GM18511 (cell line): ENCODE measurements around the gene MASP2.
"Not testable (repeated sequence)": the region's sequence is repeated elsewhere in the genome, so short reads cannot be mapped to it uniquely, and the experiment has no call there.

Experiments
- ATAC-seq: cut with Tn5 transposase; IDR thresholded peaks from one replicate; pipeline ENCODE4 v1.9.1; 2021; ENCODE audit warnings: mild to moderate bottlenecking, moderate library complexity; ENCODE audit not compliant: unreplicated experiment

Gene MASP2

DNA sequence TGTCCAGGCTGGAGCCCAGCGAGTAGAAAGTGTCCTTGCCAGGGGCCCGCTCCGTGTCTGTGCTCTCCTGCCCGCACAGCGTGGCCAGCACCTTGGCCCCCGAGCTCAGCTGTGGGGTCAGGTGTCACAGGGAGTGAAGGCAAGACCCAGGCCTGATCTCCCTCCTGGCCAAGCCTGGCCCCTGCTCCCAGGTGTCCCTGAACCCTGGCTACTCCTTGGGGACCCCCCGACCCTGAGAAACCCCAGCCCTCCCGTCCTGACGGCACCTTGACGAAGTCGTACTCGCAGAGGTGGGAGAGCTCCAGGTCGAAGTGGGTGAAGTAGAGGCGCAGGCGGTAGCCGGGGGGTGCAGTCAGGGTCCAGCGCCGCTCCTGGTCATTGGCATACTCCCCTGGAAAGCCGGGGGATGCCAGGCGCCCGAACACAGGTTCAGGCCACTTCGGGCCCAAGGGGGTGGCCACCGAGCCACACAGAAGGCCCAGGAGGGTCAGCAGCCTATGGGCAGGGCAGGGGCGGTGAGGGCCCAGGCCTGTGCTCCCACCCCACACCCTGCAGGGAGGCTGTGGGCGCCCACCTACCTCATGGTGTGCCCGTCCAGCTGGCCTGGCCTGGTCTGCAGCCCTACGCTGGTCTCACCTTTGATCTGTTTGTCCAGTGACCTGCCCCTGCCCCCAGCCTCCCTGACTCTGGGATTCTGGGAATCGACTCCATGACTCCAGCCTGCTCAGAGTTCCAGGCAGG lies at the start of gene MASP2:
Gene MASP2, minus strand, starts transcription at position 615 of the 741 bp plus-strand sequence. Its CDS starts 32 bp downstream, at position 583.
- ATAC-seq = no peak

DNA sequence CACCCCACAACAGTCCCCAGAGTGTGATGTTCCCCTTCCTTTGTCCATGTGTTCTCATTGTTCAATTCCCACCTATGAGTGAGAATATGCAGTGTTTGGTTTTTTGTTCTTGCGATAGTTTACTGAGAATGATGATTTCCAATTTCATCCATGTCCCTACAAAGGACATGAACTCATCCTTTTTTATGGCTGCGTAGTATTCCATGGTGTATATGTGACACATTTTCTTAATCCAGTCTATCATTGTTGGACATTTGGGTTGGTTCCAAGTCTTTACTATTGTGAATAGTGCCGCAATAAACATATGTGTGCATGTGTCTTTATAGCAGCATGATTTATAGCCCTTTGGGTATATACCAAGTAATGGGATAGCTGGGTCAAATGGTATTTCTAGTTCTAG lies 36.7 kb upstream of the MASP2 start:
- ATAC-seq = not testable (repeated sequence)

DNA sequence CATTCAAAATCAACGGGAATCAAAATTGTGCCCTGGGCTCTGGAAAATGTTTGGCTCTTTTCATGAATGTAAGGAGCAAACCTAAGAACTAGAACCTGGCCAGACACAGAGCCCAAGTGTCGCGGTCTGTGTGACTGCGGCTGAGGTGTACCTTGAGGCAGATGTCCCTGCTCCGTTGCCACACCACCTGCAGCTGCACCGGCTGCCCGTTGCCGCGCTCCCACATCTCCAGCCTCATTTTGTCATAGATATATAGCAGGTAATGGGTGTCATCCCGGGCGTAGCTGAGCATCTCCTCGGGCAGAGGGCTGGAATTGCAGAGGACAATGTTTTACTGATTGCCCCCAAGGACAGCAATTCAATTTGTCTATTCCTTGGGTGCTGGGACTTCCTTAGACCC lies 33.9 kb upstream of the MASP2 start:
- ATAC-seq = no peak

DNA sequence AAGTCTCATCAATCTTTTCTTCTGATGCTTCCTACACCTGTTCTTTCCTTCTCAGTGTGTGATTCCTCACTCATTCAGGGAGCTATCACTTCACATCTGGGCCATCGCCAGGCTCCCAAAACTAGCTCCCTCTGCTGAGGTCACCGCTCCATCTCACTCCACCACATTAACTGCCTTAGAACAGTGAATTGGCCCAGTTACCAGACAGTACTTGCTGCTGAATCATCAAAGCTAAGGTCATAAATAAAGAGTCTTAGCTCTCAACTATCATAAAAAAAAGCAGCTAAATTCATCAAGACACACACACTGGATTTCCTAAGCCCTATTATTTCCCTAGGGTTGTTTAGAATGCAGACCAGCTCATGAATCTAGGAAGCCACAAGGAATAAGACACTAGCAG lies 31.6 kb upstream of the MASP2 start:
- no peak for ATAC-seq

DNA sequence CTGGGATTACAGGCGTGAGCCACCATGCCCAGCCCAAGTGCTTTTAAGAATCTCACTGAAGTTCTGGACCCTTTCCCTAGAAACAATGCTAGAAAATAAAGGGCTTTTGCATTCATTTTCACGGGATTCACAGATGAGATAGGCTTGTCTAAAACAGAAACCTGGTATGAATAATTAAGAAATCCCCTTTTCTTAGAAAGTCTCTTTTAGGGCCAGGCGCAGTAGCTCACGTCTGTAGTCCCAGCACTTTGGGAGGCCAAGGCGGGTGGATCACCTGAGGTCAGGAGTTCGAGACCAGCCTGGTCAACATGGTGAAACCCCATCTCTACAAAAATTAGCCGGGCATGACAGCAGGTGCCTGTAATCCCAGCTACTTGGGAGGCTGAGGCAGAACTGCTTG lies 26.4 kb upstream of the MASP2 start:
- not testable (repeated sequence) for ATAC-seq

DNA sequence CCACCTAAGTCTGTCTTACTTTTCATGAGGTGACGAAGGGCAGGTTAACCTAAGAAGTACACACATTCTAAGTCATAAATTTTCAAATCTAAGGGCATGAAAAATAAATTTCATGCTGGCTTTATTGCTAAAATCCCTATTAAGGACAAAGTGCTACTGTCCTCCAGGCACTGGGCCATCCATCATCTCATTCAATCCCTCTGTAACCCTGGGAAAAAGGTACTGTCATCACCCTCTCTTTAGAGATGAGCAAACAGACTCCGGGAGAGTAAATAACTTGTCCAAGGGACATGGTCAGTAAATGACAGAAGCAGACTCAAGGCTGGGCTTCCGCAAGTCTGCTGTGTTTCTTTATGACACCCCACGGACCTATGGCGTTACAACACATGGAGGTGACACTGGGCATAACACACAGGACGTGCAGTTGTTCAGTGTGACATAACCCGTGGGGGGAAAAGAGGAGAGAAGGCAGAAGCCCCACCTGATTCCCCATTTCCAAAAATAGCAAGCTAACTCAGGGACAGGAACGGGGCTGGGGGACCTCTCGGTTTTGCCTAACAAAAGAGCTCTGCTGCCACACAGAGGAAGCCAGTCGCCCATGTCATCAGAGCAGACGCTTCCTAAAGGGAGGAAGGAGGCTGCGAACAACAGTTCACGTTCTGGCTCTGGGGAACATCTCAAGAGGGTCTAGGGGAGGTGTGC lies 25.3 kb upstream of the MASP2 start:
- no peak for ATAC-seq

DNA sequence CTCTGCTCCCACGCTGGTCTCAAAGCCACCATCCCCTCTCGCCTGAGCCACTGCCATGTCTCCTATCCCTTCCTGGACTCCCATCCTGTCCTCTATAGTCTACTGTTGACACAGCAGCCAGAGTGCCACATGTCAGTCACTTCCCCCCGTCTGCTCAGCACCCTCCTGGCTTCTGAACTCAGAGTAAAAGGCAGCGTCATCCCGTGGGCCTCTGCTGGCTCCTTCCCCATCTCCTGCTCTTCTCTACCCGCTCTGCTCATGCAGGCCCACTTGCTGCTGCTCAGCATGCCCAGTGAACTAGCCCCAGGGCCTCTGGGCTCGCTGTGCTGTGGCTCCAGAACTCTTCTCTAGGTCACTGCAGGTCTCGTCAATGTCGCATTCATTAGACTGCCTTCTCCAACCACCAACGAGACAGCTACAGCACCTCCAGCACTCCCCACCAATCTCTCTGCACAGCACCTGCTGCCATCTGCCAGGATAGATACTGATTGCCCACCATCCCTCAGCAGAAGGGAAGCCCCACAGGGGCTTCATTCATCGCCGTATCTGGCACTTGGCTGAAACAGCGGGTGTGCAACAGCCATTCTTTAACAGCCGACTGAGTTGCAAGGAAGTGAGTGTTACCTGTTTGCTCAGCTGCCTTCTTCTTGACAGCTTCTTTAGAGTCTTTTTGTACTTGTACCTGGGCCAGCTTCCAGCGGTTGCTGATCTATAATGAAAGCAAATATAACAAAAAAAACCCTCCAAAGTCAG lies 24.6 kb upstream of the MASP2 start:
- ATAC-seq = no peak

DNA sequence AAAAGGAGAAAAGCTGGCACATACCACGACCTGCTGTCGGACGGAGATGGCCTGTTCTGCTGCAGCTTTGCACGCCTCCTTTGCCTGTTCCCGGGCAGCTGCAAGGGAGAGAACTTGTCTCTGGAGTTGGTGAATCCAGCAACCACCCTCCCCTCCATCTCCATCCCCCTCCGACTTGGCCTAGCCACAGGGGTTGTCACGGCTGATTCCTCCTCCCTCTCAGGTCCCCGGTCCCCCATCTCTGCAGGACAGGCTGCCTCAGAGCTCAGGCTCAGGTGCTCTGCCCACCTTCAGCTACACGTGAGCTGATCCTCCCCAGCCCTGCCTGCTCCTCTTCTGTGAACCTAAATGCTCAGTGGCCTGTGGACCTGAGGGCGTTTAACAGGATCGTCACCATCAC lies 23.8 kb upstream of the MASP2 start:
- no peak for ATAC-seq

DNA sequence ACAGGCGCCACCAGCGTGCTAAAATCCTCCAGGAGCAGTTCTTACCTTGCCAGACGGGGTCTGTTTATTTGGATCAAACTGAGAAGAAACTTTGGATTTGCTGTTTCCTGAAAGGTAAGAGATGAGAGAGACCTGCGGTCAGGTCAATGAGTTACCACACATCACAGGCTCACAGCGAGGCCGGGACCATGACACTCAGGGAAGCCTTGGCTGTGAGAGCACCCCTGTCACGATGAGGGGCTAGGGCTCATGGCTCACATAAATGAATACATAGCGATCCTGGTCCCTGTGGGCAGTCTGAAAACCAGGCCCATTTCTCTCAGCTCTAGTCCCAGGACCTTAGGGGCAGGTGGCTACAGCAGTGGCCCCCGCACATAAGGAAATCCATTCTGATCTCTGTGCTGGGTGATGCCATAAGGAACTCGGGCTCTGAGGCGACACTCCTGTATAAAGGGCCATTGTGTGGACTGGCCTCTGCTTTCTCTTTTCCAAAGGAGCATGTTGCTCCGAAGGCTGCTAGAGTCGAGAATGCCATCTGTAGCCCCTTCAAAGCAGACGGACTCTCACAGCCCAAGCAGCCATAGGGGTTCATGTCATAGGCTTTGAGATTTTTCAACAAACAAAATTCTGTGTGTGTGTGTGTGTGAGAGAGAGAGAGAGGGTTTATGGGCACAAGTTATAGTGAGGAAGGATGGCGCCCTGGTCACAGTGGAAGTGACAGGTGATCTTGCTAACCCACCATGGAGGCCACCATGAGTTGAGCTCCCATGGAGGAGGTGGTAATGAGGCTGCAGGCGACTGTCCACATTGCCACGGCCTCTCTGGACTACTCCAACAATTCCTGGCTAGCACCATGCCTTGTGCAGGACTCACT lies 21.8 kb upstream of the MASP2 start:
- ATAC-seq = no peak

DNA sequence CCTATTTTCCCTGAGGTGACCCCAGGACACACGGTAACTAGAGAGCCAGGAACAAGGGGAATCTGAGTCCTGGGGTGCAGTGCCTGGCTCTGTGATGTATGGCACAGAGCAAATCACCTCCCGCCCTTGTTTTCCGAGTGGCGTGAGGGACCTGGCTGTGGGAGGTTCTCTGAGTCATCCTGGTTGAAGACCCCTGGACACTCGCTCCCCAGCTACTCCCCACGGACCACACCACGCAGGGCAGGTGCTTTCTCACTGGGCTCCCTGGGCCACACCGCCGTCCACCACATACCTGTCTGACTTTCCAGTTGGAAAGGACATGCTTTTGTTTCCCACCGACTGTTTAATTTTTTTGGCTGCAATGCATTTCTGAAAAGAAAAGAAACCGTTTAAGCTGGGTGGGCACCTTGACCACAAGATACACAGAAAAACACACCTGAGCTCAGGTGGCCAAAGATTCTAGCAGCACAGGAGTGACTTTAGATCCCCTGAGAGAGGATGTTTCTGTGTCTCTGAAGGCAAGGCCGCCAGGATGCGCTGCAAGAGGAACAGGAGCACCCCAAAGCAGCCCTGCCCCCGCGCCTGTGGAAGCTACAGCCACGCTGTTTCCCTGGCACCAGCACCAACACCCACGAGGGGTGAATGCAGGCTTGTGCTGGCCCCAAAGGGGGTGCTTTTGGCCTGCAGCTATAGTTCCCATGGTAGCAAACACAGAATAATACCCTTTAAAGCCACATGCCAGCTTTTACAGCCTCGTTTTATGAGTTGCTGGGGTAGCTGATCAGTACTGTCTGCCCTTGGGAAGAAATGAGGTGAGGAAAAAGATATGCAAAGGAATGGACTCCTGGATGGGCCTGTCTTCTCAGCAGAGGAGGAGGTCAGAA lies 20.9 kb upstream of the MASP2 start:
- ATAC-seq = no peak

DNA sequence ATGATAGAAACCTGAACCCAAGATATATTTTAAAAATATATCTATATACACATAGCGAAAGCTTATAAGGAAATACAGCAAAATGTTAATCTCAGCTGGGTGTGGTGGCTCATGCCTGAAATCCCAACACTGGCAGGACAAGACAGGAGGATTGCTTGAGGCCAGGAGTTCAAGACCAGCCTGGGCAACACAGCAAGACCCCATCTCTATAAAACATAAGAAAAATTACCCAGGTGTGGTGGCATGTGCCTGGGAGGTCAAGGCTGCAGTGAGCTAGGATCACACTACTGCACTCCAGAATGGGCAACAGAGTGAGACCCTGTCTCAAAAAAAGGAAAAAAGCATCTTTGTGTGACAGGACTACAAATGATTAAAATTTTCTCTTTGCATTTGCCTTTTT lies 18.8 kb upstream of the MASP2 start:
- no peak for ATAC-seq

DNA sequence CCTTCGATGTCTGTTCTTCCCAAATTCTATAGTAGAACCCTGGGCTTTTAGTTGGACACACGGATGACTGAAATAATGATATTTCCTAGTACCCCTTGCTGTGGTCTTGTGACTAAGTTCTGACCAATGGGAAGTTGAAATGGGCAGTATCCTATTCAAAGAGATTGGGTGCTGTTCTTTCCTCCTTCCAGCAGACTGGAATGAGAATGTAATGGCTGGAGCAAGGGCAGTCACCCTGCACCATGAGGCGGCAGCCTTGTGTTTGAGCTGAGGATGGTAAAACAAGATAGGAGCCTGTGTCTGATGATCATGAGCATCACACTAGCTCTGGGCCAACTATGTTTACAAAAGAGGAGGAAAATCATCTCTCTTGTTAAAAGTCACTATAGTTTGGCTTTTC lies 17.9 kb upstream of the MASP2 start:
- no peak for ATAC-seq

DNA sequence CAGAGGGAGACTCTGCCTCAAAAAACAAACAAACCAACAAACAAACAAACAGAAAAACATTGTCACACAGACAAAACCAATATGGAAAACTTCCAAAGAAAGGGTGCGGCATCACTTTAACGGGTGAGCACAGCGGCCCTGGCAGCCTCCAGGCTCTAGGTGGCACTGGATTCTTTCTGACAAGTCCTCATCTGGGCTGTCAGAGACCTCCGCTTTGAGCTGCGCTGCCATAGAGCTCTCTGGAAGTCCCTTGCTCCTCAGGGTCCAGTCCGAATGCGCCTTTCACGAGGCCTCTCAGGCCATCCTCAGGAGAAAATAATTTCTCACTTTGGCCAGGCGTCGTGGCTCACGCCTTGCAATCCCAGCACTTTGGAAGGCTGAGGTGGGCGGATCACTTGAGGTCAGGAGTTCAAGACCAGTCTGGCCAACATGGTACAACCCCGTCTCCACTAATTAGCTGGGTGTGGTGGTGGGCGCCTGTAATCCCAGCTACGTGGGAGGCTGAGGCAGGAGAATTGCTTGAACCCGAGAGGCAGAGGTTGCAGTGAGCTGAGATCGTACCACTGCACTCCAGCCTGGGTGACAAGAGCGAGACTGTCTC lies 17.0 kb upstream of the MASP2 start:
- ATAC-seq = not testable (repeated sequence)

DNA sequence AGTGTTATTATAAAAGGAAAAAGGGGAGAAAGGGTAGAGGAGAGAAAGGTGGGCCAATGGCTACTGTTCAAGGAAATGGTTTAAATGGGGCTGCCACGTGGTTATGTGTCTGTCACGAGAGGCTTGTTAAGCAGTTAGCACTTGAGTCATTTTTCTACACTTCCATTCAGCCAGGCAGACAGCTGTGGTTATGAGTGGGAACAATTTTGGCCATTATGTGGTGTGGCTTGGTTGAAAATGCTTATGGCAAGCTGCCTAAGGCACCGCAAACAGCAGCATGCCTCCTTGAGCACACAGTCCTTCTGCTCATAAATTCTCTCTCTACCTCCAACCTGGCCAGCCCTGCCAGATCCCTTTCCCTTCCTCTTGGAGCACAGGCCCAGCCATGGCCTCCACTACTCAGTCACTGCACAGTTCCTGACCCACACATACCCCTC lies 15.9 kb upstream of the MASP2 start:
- ATAC-seq = peak; percentile 47

DNA sequence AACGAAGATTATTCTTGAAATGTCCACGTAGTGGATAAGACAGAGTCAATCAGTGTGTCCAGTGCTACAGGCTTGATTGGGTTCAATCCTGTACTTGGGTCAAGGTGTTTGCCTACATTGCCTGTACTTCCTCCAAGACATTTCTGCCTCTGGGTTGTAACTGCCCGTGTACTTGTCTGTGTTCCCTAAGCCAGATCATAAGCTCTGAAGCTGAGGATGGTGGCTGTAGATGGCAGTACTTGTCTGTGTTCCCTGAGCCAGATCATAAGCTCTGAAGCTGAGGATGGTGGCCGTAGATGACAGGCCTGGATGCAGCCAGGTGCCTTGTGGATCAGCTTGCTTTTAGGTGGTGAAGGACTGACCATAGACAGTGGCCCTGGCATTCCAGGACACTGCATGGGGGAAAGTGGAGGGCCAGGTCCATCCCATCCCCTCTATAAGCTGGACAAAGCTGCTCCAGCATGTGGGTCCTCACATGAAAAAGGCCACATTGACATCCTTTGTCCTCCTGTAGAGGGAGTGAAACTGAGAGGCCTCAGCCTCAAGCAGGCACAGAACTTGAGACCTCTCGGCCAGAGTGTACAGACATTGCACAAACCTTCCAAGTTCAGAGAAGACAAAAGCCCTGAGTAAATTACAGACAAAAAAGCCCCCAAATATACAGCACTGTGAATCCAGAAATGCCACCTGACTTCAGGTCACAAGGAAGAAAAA lies 14.8 kb upstream of the MASP2 start:
- no peak for ATAC-seq

DNA sequence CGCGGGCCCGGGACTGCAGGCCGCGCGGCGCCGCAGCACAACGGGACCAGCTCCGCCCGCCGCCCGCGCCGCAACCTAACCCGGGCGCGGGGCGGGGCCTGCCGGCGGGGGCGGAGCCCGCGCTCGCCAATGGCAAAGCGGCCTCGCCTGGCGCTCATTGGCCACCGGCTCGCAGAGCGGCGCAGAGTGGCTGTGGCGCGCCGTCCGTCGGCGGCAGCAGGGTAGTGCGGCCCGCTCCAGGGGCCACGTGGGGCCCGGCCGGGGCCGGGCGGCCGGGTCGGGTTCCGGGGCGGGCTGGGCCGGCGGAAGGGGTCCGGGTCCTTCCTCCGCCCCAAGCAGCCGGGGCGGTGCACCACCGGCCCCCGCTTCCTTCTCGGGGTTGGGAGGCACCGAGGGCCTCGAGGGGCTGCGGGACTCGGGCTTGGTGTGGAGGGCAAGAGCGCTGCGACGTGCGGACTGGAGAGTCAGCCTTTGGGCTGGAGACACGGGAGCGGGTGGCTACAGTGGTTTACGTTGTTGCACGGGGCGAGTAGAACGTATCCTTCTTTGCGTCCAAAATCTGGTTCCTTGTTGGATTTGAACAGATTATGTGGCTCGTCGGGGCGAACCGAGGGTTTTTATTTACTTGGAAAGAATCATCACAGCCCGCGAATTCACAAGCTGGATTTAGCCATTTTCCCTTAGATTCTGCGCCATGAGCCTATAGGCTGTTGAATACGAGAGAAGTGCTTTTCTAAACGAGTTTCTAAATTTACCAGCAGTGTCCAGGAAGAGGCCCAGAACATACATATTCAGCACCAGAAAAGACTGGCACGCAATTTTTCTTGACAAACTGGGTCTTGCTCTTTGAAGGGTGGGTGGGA lies 13.2 kb upstream of the MASP2 start, which contains the start of gene SRM:
Gene SRM, minus strand, starts transcription at position 51 of the 863 bp plus-strand sequence. CDS start 75 bp downstream, outside the sequence.
- ATAC-seq = peak; percentile 88

DNA sequence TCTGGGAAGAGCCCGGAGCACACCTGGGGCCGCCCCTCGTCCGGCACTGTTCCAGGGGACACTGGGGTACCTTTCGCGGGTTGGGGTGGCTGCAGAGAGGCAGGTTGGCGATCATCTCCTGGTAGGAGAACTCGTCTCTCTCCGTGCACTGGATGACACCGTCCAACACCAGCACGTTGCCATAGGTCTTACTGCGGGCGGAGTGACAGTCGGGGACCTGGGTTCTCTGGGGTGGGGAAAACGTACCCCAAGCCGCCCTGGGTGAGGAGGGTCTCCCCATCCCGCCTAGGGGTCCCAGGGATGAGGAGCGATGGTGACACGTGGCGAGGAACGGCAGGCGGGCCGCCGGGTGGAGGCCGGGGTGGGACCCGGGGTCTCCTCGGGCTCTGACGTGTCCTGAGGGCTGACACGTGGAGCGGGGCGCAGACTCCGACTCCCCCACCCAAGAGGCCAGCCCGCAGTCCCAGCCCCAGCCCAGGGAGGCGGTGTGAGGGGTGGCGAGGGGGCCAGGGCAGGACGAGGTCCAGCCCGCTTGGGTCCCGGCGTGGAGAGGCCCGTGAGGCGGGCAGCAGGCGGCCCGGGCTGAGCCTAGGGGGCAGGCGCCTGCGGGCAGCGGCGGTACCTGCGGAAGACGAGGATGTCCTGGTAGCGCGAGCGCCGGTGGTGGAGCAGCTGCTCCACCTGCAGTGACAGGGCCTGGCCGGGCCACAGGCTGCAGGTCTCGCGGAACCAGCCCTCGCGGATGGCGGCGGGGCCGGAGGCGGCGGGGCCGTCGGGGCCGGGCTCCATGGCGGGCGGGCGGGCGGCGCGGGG lies 12.3 kb upstream of the MASP2 start:
- ATAC-seq = peak; percentile 23
